GM23248 (cell line): ENCODE data around the gene OCEL1.

Experiments used
- EZH2 ChIP-seq: fragments of 200-600 bp; sonication (generic); IDR thresholded peaks from 2 replicates; pipeline ENCODE4 v1.6.1; 2018; ENCODE audit warnings: antibody characterized with exemption, mild to moderate bottlenecking; ENCODE audit not compliant: insufficient read depth, poor library complexity, severe bottlenecking
- EZH2phosphoT487 ChIP-seq: fragments of 200-600 bp; sonication (generic); IDR thresholded peaks from 2 replicates; pipeline ENCODE4 v1.6.1; 2018; ENCODE audit warnings: antibody characterized with exemption, moderate library complexity, mild to moderate bottlenecking, low read depth; ENCODE audit not compliant: insufficient read depth

- TF ChIP-seq EZH2 = no peak
- no peak for TF ChIP-seq EZH2phosphoT487
Measured at GRCh38 chr19:17202249-17202648, 23.8 kb upstream of the OCEL1 start.
